Measurements from ENCODE around the gene CDK5RAP3. TPM values are rescaled to one million over a fixed set of nuclear protein-coding genes. Genes with fewer than 3 reads are reported as not detected.

Gene CDK5RAP3
- total RNA-seq, 1 donor from 2014 or later: 52.3 TPM

- Histone ChIP-seq H3K4me1 (peaks cover 0 to 3% of the 10 kb centered on the region in 2 donors), H3K27me3 (no peaks in the 10 kb centered on the region), H3K27ac (no peak overlapping the region), H3K9me3 (no peaks in the 10 kb centered on the region), H3K4me3 (no peak overlapping the region), H3K36me3 (no peaks in the 10 kb centered on the region)
- no peak for DNase-seq (ENCODE audit: low spot score in 2 of 2)
- intact Hi-C loops (cut with DNase I): no loop called here
- no peak for TF ChIP-seq CTCF (IDR thresholded peaks at IDR 0.05)
Observed at GRCh38 chr17:47989159-47989558, 18.2 kb downstream of the CDK5RAP3 start.

- Histone ChIP-seq H3K27me3 (no peaks in the 10 kb centered on the region), H3K4me3 (no peak overlapping the region), H3K9me3 (no peaks in the 10 kb centered on the region), H3K27ac (no peak overlapping the region), H3K4me1 (peaks cover 0 to 3% of the 10 kb centered on the region in 2 donors), H3K36me3 (no peaks in the 10 kb centered on the region)
- DNase-seq (ENCODE audit: low spot score in 2 of 2): no peak
- TF ChIP-seq CTCF (IDR thresholded peaks at IDR 0.05): no peak
- intact Hi-C loops (cut with DNase I): loop anchor here (5.0 kb wide), 1 partner anchor 928 kb away; no protein-coding TSS in a partner anchor
Observed at GRCh38 chr17:47989700-47990099, 18.8 kb downstream of the CDK5RAP3 start.

- TF ChIP-seq CTCF (IDR thresholded peaks at IDR 0.05): no peak
- intact Hi-C loops (cut with DNase I): loop anchor here (5.0 kb wide), 1 partner anchor 926 kb away; no protein-coding TSS in a partner anchor
- H3K9me3 ChIP-seq: no peaks in the 10 kb centered on the region
Observed at GRCh38 chr17:47990962-47991731, 20.2 kb downstream of the CDK5RAP3 start.

GRCh38 chr17:47992216-47992615 is 21.3 kb downstream of the CDK5RAP3 start:
- TF ChIP-seq CTCF (IDR thresholded peaks at IDR 0.05): no peak
- Histone ChIP-seq H3K27me3 (no peaks in the 10 kb centered on the region), H3K9me3 (no peaks in the 10 kb centered on the region), H3K4me1 (peaks cover 0 to 3% of the 10 kb centered on the region in 2 donors), H3K36me3 (no peaks in the 10 kb centered on the region), H3K27ac (no peak overlapping the region), H3K4me3 (no peak overlapping the region)
- intact Hi-C loops (cut with DNase I): loop anchor here (5.0 kb wide), 1 partner anchor 925 kb away; no protein-coding TSS in a partner anchor
- DNase-seq (ENCODE audit: low spot score in 2 of 2): no peak

More at GRCh38 chr17:47990962-47991731, 20.2 kb downstream of the CDK5RAP3 start:
- H3K27me3 ChIP-seq: no peaks in the 10 kb centered on the region
- no peak overlapping the region for H3K4me3 ChIP-seq
- peaks cover 0 to 3% of the 10 kb centered on the region in 2 donors for H3K4me1 ChIP-seq
- H3K36me3 ChIP-seq: no peaks in the 10 kb centered on the region
- no peak overlapping the region for H3K27ac ChIP-seq
- no peak for DNase-seq (ENCODE audit: low spot score in 2 of 2)

- H3K27ac ChIP-seq: no peak overlapping the region
- TF ChIP-seq CTCF (IDR thresholded peaks at IDR 0.05): no peak
- no peaks in the 10 kb centered on the region for H3K36me3 ChIP-seq
- H3K4me3 ChIP-seq: no peak overlapping the region
- no peaks in the 10 kb centered on the region for H3K4me1 ChIP-seq
- no peak for DNase-seq (ENCODE audit: low spot score in 2 of 2)
- H3K27me3 ChIP-seq: peaks cover 6% of the 10 kb centered on the region
- intact Hi-C loops (cut with DNase I): loop anchor here (5.0 kb wide), 1 partner anchor 924 kb away; no protein-coding TSS in a partner anchor
- H3K9me3 ChIP-seq: no peaks in the 10 kb centered on the region
Observed at GRCh38 chr17:47993031-47993564, 22.2 kb downstream of the CDK5RAP3 start.

Data from ascending aorta (tissue), 2 donors.